IMR-90 (cell line): ENCODE measurements around the gene STK17B. TPM values are rescaled to one million over a fixed set of nuclear protein-coding genes. Genes with fewer than 3 reads are reported as not detected.

Source experiments
- ATAC-seq: fragments of 200-7000 bp; cut with Tn5 transposase; 2 replicates; pipeline ENCODE4 v1.9.1; 2020; ENCODE audit warnings: low read depth, mild to moderate bottlenecking, moderate library complexity
- BruUV-seq: library from RNA; stranded (reverse); fragments of 400-500 nt; replicated peaks from 2 replicates; lab custom pipeline; 2021; lab: Mats Ljungman, UMichigan
- CTCF ChIA-PET: fragments of 300-600 bp; formaldehyde crosslinking; extraction: SDS; loops from one replicate; lab custom pipeline; 2021; ENCODE audit warnings: antibody characterized with exemption; lab: Yijun Ruan, JAX
- POLR2A ChIA-PET: fragments of 300-600 bp; sonication (Branson Sonifier 250); formaldehyde crosslinking; loops from one replicate; lab custom pipeline; 2022; ENCODE audit warnings: antibody characterized with exemption; ENCODE audit not compliant: unreplicated experiment; lab: Charles Lee
- DNase-seq: peaks from one replicate; pipeline ENCODE4 v3.0.0; 2013
- H2AFZ ChIP-seq: replicated peaks from 2 replicates; pipeline ENCODE3; 2013; ENCODE audit warnings: low read length, mild to moderate bottlenecking; ENCODE audit not compliant: poor library complexity
- H2AK5ac ChIP-seq: 2 replicates; pipeline ENCODE4 v1.6.1; 2013; ENCODE audit warnings: low read depth, low read length, inconsistent platforms
- H2AK9ac ChIP-seq: replicated peaks from 2 replicates; pipeline ENCODE3; 2013; ENCODE audit warnings: mild to moderate bottlenecking, low read depth, low read length, moderate library complexity; ENCODE audit not compliant: poor library complexity
- H2BK120ac ChIP-seq: 2 replicates; pipeline ENCODE4 v1.6.1; 2013; ENCODE audit warnings: low read depth, low read length, inconsistent platforms
- H2BK15ac ChIP-seq: 3 replicates; pipeline ENCODE4 v1.6.1; 2013; ENCODE audit warnings: low read depth, low read length, inconsistent platforms
- H2BK20ac ChIP-seq: 2 replicates; pipeline ENCODE4 v1.6.1; 2013; ENCODE audit warnings: low read depth, mild to moderate bottlenecking, inconsistent platforms, low read length, moderate library complexity
- H2BK5ac ChIP-seq: 2 replicates; pipeline ENCODE4 v1.6.1; 2013; ENCODE audit warnings: mild to moderate bottlenecking, low read depth, low read length, inconsistent platforms; ENCODE audit not compliant: poor library complexity, severe bottlenecking
- H3K14ac ChIP-seq: replicated peaks from 2 replicates; pipeline ENCODE4 v1.6.1; 2013; ENCODE audit warnings: low read depth, low read length, inconsistent platforms
- H3K18ac ChIP-seq: 2 replicates; pipeline ENCODE4 v1.6.1; 2013; ENCODE audit warnings: low read depth, low read length, control low read depth
- H3K23ac ChIP-seq: 2 replicates; pipeline ENCODE4 v1.6.1; 2013; ENCODE audit warnings: low read depth, low read length, inconsistent platforms
- H3K27ac ChIP-seq: 2 replicates; pipeline ENCODE4 v1.5.1; 2013; ENCODE audit warnings: mild to moderate bottlenecking, control low read depth, low read length; ENCODE audit not compliant: insufficient read depth
- H3K27me3 ChIP-seq: 2 replicates; pipeline ENCODE4 v1.6.1; 2013; ENCODE audit warnings: low read length; ENCODE audit not compliant: control insufficient read depth, insufficient read depth
- H3K36me3 ChIP-seq: 2 replicates; pipeline ENCODE4 v1.6.1; 2013; ENCODE audit warnings: low read length, mixed read lengths; ENCODE audit not compliant: control insufficient read depth, insufficient read depth
- H3K4ac ChIP-seq: 2 replicates; pipeline ENCODE4 v1.6.1; 2013; ENCODE audit warnings: low read depth, low read length, inconsistent platforms
- H3K4me1 ChIP-seq: 2 replicates; pipeline ENCODE4 v1.6.1; 2013; ENCODE audit warnings: low read length, mixed read lengths; ENCODE audit not compliant: control insufficient read depth, insufficient read depth
- H3K4me2 ChIP-seq: 2 replicates; pipeline ENCODE4 v1.6.1; 2013; ENCODE audit warnings: low read depth, mild to moderate bottlenecking, control low read depth, low read length, moderate library complexity
- H3K4me3 ChIP-seq: 2 replicates; pipeline ENCODE4 v1.5.1; 2013; ENCODE audit warnings: low read depth, mild to moderate bottlenecking, control low read depth, low read length, moderate library complexity; ENCODE audit not compliant: insufficient read depth
- H3K56ac ChIP-seq: 2 replicates; pipeline ENCODE4 v1.6.1; 2013; ENCODE audit warnings: low read length, inconsistent platforms; ENCODE audit not compliant: insufficient read depth; ENCODE audit errors: extremely low read depth
- H3K79me1 ChIP-seq, 2 experiments: 2 replicates each; pipeline ENCODE4 v1.6.1; 2013; ENCODE audit warnings: low read length in 2 of 2, inconsistent platforms in 1 of 2, low read depth in 1 of 2
- H3K9ac ChIP-seq: 2 replicates; pipeline ENCODE4 v1.6.1; 2013; ENCODE audit warnings: low read depth, low read length, control low read depth
- H3K9me1 ChIP-seq: 2 replicates; pipeline ENCODE4 v1.6.1; 2013; ENCODE audit warnings: low read length, inconsistent platforms; ENCODE audit not compliant: insufficient read depth
- H3K9me3 ChIP-seq: 2 replicates; pipeline ENCODE4 v1.6.1; 2013; ENCODE audit warnings: low read length; ENCODE audit not compliant: control insufficient read depth, insufficient read depth
- H4K20me1 ChIP-seq: 2 replicates; pipeline ENCODE4 v1.6.1; 2013; ENCODE audit warnings: low read length, inconsistent platforms; ENCODE audit not compliant: insufficient read depth
- H4K5ac ChIP-seq: 2 replicates; pipeline ENCODE4 v1.6.1; 2013; ENCODE audit warnings: mild to moderate bottlenecking, low read depth, low read length, control low read depth
- H4K8ac ChIP-seq, 2 experiments: 2 replicates each; pipeline ENCODE4 v1.6.1; 2013; ENCODE audit warnings: low read depth in 2 of 2, low read length in 2 of 2, control low read depth in 1 of 2, inconsistent platforms in 1 of 2
- H4K91ac ChIP-seq: 2 replicates; pipeline ENCODE4 v1.6.1; 2013; ENCODE audit warnings: low read depth, low read length, inconsistent platforms; ENCODE audit not compliant: insufficient read depth
- FOS ChIP-seq: fragments of 150-350 bp; IDR thresholded peaks from 2 replicates; pipeline ENCODE4 v1.6.1; 2016; ENCODE audit warnings: low read depth, low read length
- MAFK ChIP-seq: IDR thresholded peaks from 2 replicates; pipeline ENCODE4 v1.6.1; 2012; ENCODE audit warnings: low read depth, low read length, improper control_type of control experiment
- WGBS, 2 experiments: methylation state at CpG; one replicate each; pipeline versions ENCODE4 v1.1.5 to v1.1.7; 2013; ENCODE audit warnings: missing lambda C conversion rate in 2 of 2; ENCODE audit not compliant: insufficient read length in 1 of 2; ENCODE audit errors: extremely low coverage in 2 of 2; 5-methylcytosine and 5-hydroxymethylcytosine counted together
- dilution Hi-C: fragments of 300-500 bp; cut with HindIII; formaldehyde crosslinking; loops from one replicate; pipeline ENCODE4 v1.14.3; 2018; ENCODE audit warnings: low sequenced_read_pairs; ENCODE audit not compliant: unreplicated experiment
- in situ Hi-C: fragments of 300-500 bp; cut with MboI; formaldehyde crosslinking; loops from 3 replicates; pipeline ENCODE4 v1.14.3; 2019; ENCODE audit warnings: low sequenced_read_pairs, inconsistent platforms, mixed read lengths
- intact Hi-C: fragments of 100-400 bp; cut with micrococcal nuclease; formaldehyde crosslinking; loops from 2 replicates; pipeline ENCODE4 v1.10.0; 2022
- polyA plus RNA-seq, 3 experiments: library from polyadenylated mRNA; depleted of rRNA; stranded (reverse); fragments of >200 nt; gene quantifications; 2 replicates each; pipeline ENCODE4 v1.2.3, GENCODE V29; 2012; ENCODE audit warnings: low replicate concordance in 1 of 3
- total RNA-seq: library from RNA; depleted of rRNA; stranded (reverse); fragments of >200 nt; gene quantifications from 2 replicates; pipeline ENCODE4 v1.2.3, GENCODE V29; 2012

The STK17B gene
- total and polyA plus RNA-seq, 2 of the 4 experiments (the other 2 are of a cell fraction) = 7.5 to 48.9 TPM

DNA sequence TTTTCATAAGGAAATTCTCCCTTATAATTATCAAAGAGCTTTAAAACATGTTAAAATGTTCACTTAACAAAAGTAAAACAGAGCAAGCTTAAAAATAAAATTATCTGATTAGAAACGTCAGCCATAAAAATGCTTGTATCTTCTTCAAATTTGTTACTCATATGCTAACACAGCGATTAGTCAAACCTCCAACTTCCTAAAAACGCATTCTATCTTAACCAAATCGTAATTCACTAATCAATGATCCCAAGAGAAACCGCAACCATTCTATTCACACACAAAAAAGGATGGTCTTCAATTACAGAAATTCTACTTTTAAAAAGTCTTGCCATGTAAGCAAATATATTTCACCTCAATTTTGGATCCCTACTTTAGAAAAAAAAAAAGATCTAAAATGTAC lies 1.9 kb downstream of the STK17B start:
- Histone ChIP-seq H3K4me2 (peak overlapping the region; percentile 99), H3K9ac (peak overlapping the region; percentile 73), H4K8ac (no peak overlapping the region), H3K9me1 (0 out of 2 replicates have a peak, but pooled peaks cover 3% of the 10 kb centered on the region), H2BK15ac (no peak overlapping the region), H4K5ac (peak overlapping the region; percentile 17; the same call in 1 of the 2 replicates), H2AFZ (no peak overlapping the region), H3K27ac (peak overlapping the region; percentile 35; the same call in 1 of the 2 replicates), H3K18ac (peak overlapping the region; percentile 44; the same call in 1 of the 2 replicates), H2AK9ac (no peak overlapping the region), H2AK5ac (no peak overlapping the region), H2BK120ac (no peak overlapping the region), H4K91ac (no peak overlapping the region), H3K23ac (no peak overlapping the region), H2BK20ac (no peak overlapping the region), H2BK5ac (peak overlapping the region; percentile 90), H3K36me3 (no peaks in the 10 kb centered on the region), H3K4ac (no peak overlapping the region), H3K14ac (no peak overlapping the region), H3K4me3 (peak overlapping the region; percentile 67), H3K56ac (no peak overlapping the region), H3K27me3 (no peaks in the 10 kb centered on the region), H3K79me1 (peaks cover 0 to 13% of the 10 kb centered on the region in 2 experiments; a peak in 2 of 4 replicates), H3K4me1 (peaks cover 7% of the 10 kb centered on the region), H4K20me1 (peaks cover 24% of the 10 kb centered on the region), H3K9me3 (no peaks in the 10 kb centered on the region)
- TF ChIP-seq MAFK = peak; percentile 29; the same call in 1 of the 2 replicates
- TF ChIP-seq FOS = no peak
- dilution Hi-C loops (no loop called here), intact Hi-C loops (loop anchor here (5.0 kb wide), 1 partner anchor 123 kb away; no protein-coding TSS in a partner anchor), in situ Hi-C loops (loop anchor here (25.0 kb wide), 1 partner anchor 93 kb away; no protein-coding TSS in a partner anchor)
- WGBS, 2 experiments = 100% methylated on average over 2 of the region's 5 CpGs; no CpG with 5 or more reads in 1 of the 2 experiments
- ATAC-seq (no peak), DNase-seq (no peak)
- BruUV-seq = no TSS peak
- CTCF ChIA-PET = interaction anchor here (0.7 to 1.8 kb wide), 2 partner anchors 79 to 107 kb away, joined by 4 to 8 read pairs; no protein-coding TSS in a partner anchor
- POLR2A ChIA-PET = no interaction called here
